Mesendoderm (in vitro differentiated cells): ENCODE measurements around the gene ILDR2.

Experiments
- DNase-seq: peaks from one replicate; pipeline ENCODE4 v3.0.0; 2013
- H2AK5ac ChIP-seq: 2 replicates; pipeline ENCODE4 v1.6.1; 2013; ENCODE audit warnings: low read length, inconsistent platforms
- H2BK120ac ChIP-seq: 2 replicates; pipeline ENCODE4 v1.6.1; 2013; ENCODE audit warnings: low read depth, mild to moderate bottlenecking, low read length, moderate library complexity, mixed read lengths
- H2BK15ac ChIP-seq: replicated peaks from 2 replicates; pipeline ENCODE4 v1.6.1; 2013; ENCODE audit warnings: low read depth, mild to moderate bottlenecking, moderate library complexity
- H2BK5ac ChIP-seq: 2 replicates; pipeline ENCODE4 v1.6.1; 2013; ENCODE audit warnings: low read length, inconsistent platforms
- H3K18ac ChIP-seq: 2 replicates; pipeline ENCODE4 v1.6.1; 2013; ENCODE audit warnings: mild to moderate bottlenecking, low read length, mixed read lengths
- H3K23ac ChIP-seq: one replicate; pipeline ENCODE4 v1.6.1; 2013; ENCODE audit warnings: low read length
- H3K27ac ChIP-seq: 2 replicates; pipeline ENCODE4 v1.5.1; 2013; ENCODE audit warnings: low read depth, mild to moderate bottlenecking, inconsistent platforms, low read length, moderate library complexity
- H3K27me3 ChIP-seq: 2 replicates; pipeline ENCODE4 v1.6.1; 2013; ENCODE audit warnings: low read length, control low read depth, mild to moderate bottlenecking, inconsistent platforms; ENCODE audit not compliant: insufficient read depth, poor library complexity
- H3K36me3 ChIP-seq: 2 replicates; pipeline ENCODE4 v1.6.1; 2013; ENCODE audit warnings: low read length, inconsistent platforms; ENCODE audit not compliant: control insufficient read depth, insufficient read depth
- H3K4ac ChIP-seq: one replicate; pipeline ENCODE4 v1.6.1; 2013; ENCODE audit warnings: low read depth, mild to moderate bottlenecking, low read length, moderate library complexity
- H3K4me1 ChIP-seq: 2 replicates; pipeline ENCODE4 v1.6.1; 2013; ENCODE audit warnings: low read depth, low read length, inconsistent platforms; ENCODE audit not compliant: control insufficient read depth
- H3K4me2 ChIP-seq: 2 replicates; pipeline ENCODE4 v1.6.1; 2013; ENCODE audit warnings: low read length
- H3K4me3 ChIP-seq: 2 replicates; pipeline ENCODE4 v1.5.1; 2013; ENCODE audit warnings: mild to moderate bottlenecking, low read length
- H3K56ac ChIP-seq: one replicate; pipeline ENCODE4 v1.6.1; 2013; ENCODE audit warnings: low read length
- H3K79me1 ChIP-seq: 2 replicates; pipeline ENCODE4 v1.6.1; 2013; ENCODE audit warnings: low read length, inconsistent platforms
- H3K79me2 ChIP-seq: 2 replicates; pipeline ENCODE4 v1.6.1; 2013; ENCODE audit warnings: mild to moderate bottlenecking, low read length; ENCODE audit not compliant: control insufficient read depth, insufficient read depth
- H3K9ac ChIP-seq: 2 replicates; pipeline ENCODE4 v1.6.1; 2013; ENCODE audit warnings: low read length, inconsistent platforms
- H4K5ac ChIP-seq: one replicate; pipeline ENCODE4 v1.6.1; 2013; ENCODE audit warnings: low read length
- H4K8ac ChIP-seq: one replicate; pipeline ENCODE4 v1.6.1; 2013; ENCODE audit warnings: low read depth, mild to moderate bottlenecking, control low read depth, low read length, moderate library complexity
- WGBS: extraction: QIAGEN DNeasy Blood & Tissue Kit; methylation state at CpG from one replicate; pipeline ENCODE4 v1.1.7; 2013; ENCODE audit warnings: low lambda C conversion rate, missing lambda C conversion rate; ENCODE audit not compliant: insufficient coverage; ENCODE audit errors: extremely low coverage; 5-methylcytosine and 5-hydroxymethylcytosine counted together

Gene ILDR2

GRCh38 chr1:166910396-166910994, 64.8 kb downstream of the ILDR2 start:
- Histone ChIP-seq H4K5ac (no peak overlapping the region), H3K4ac (no peak overlapping the region), H3K18ac (no peak overlapping the region), H3K4me3 (no peak overlapping the region), H3K27me3 (no peaks in the 10 kb centered on the region), H3K9ac (no peak overlapping the region), H2AK5ac (no peak overlapping the region), H3K79me1 (no peaks in the 10 kb centered on the region), H2BK5ac (no peak overlapping the region), H3K23ac (no peak overlapping the region), H3K56ac (no peak overlapping the region), H3K79me2 (no peaks in the 10 kb centered on the region), H3K27ac (no peak overlapping the region), H2BK120ac (no peak overlapping the region), H3K36me3 (no peaks in the 10 kb centered on the region), H2BK15ac (no peak overlapping the region), H3K4me1 (no peaks in the 10 kb centered on the region), H3K4me2 (no peak overlapping the region), H4K8ac (no peak overlapping the region)
- DNase-seq: peak; percentile 96
- no CpG with 5 or more reads among the region's 1 CpG for WGBS

GRCh38 chr1:166908942-166909341, 66.4 kb downstream of the ILDR2 start:
- Histone ChIP-seq H3K4me3 (no peak overlapping the region), H3K4me1 (no peaks in the 10 kb centered on the region), H3K79me1 (no peaks in the 10 kb centered on the region), H3K27ac (no peak overlapping the region), H4K5ac (no peak overlapping the region), H4K8ac (no peak overlapping the region), H3K56ac (no peak overlapping the region), H2BK120ac (no peak overlapping the region), H3K27me3 (no peaks in the 10 kb centered on the region), H3K4ac (no peak overlapping the region), H3K23ac (no peak overlapping the region), H3K9ac (no peak overlapping the region), H2BK15ac (no peak overlapping the region), H3K4me2 (no peak overlapping the region), H2AK5ac (no peak overlapping the region), H3K18ac (no peak overlapping the region), H2BK5ac (no peak overlapping the region), H3K79me2 (no peaks in the 10 kb centered on the region), H3K36me3 (no peaks in the 10 kb centered on the region)
- DNase-seq: no peak
- WGBS: no CpG with 5 or more reads among the region's 1 CpG

GRCh38 chr1:166907763-166908162, 67.6 kb downstream of the ILDR2 start:
- H4K8ac ChIP-seq: no peak overlapping the region
- H3K27me3 ChIP-seq: no peaks in the 10 kb centered on the region
- H3K18ac ChIP-seq: no peak overlapping the region
- H3K9ac ChIP-seq: no peak overlapping the region
- no peak overlapping the region for H2AK5ac ChIP-seq
- H3K4ac ChIP-seq: no peak overlapping the region
- H3K56ac ChIP-seq: no peak overlapping the region
- no peak overlapping the region for H3K4me3 ChIP-seq
- H3K79me2 ChIP-seq: no peaks in the 10 kb centered on the region
- no peak overlapping the region for H3K23ac ChIP-seq
- H3K4me1 ChIP-seq: no peaks in the 10 kb centered on the region
- H3K27ac ChIP-seq: no peak overlapping the region
- DNase-seq: no peak
- H2BK120ac ChIP-seq: no peak overlapping the region
- no peak overlapping the region for H2BK5ac ChIP-seq
- no peak overlapping the region for H3K4me2 ChIP-seq
- H2BK15ac ChIP-seq: no peak overlapping the region
- WGBS: no CpG with 5 or more reads among the region's 3 CpGs
- H3K36me3 ChIP-seq: no peaks in the 10 kb centered on the region
- H4K5ac ChIP-seq: no peak overlapping the region
- H3K79me1 ChIP-seq: no peaks in the 10 kb centered on the region

GRCh38 chr1:166907051-166907450, 68.3 kb downstream of the ILDR2 start:
- Histone ChIP-seq H2AK5ac (no peak overlapping the region), H3K4me3 (no peak overlapping the region), H3K18ac (no peak overlapping the region), H2BK120ac (no peak overlapping the region), H3K36me3 (no peaks in the 10 kb centered on the region), H4K5ac (no peak overlapping the region), H3K79me2 (no peaks in the 10 kb centered on the region), H4K8ac (no peak overlapping the region), H3K9ac (no peak overlapping the region), H3K27me3 (no peaks in the 10 kb centered on the region), H3K4ac (no peak overlapping the region), H3K4me2 (no peak overlapping the region), H2BK15ac (no peak overlapping the region), H3K56ac (no peak overlapping the region), H3K23ac (no peak overlapping the region), H2BK5ac (no peak overlapping the region), H3K79me1 (no peaks in the 10 kb centered on the region), H3K4me1 (no peaks in the 10 kb centered on the region), H3K27ac (no peak overlapping the region)
- DNase-seq: no peak
- WGBS: no CpG with 5 or more reads among the region's 4 CpGs

GRCh38 chr1:166906647-166907046, 68.7 kb downstream of the ILDR2 start:
- no peak overlapping the region for H4K5ac ChIP-seq
- no peak overlapping the region for H2BK120ac ChIP-seq
- no peak overlapping the region for H3K4me2 ChIP-seq
- H3K4me3 ChIP-seq: no peak overlapping the region
- DNase-seq: no peak
- no peak overlapping the region for H3K4ac ChIP-seq
- H3K79me2 ChIP-seq: no peaks in the 10 kb centered on the region
- no peaks in the 10 kb centered on the region for H3K79me1 ChIP-seq
- no peak overlapping the region for H3K18ac ChIP-seq
- no peak overlapping the region for H2BK15ac ChIP-seq
- no peak overlapping the region for H2AK5ac ChIP-seq
- no peak overlapping the region for H4K8ac ChIP-seq
- H3K56ac ChIP-seq: no peak overlapping the region
- H3K27me3 ChIP-seq: no peaks in the 10 kb centered on the region
- no peak overlapping the region for H3K9ac ChIP-seq
- no peak overlapping the region for H3K27ac ChIP-seq
- no peaks in the 10 kb centered on the region for H3K4me1 ChIP-seq
- H3K23ac ChIP-seq: peak overlapping the region; percentile 70
- no peaks in the 10 kb centered on the region for H3K36me3 ChIP-seq
- WGBS: no CpG with 5 or more reads among the region's 3 CpGs
- H2BK5ac ChIP-seq: no peak overlapping the region

GRCh38 chr1:166905900-166906299, 69.4 kb downstream of the ILDR2 start:
- Histone ChIP-seq H3K27ac (no peak overlapping the region), H3K18ac (no peak overlapping the region)
- no CpG with 5 or more reads among the region's 3 CpGs for WGBS

More at GRCh38 chr1:166905900-166906299, 69.4 kb downstream of the ILDR2 start:
- no peak overlapping the region for H4K8ac ChIP-seq
- H2BK15ac ChIP-seq: no peak overlapping the region
- H2BK120ac ChIP-seq: no peak overlapping the region
- H3K4me1 ChIP-seq: peaks cover 4% of the 10 kb centered on the region
- no peak overlapping the region for H2AK5ac ChIP-seq
- no peak overlapping the region for H2BK5ac ChIP-seq
- H3K9ac ChIP-seq: no peak overlapping the region
- H3K79me2 ChIP-seq: no peaks in the 10 kb centered on the region
- H3K4ac ChIP-seq: no peak overlapping the region
- H3K56ac ChIP-seq: no peak overlapping the region
- H3K79me1 ChIP-seq: no peaks in the 10 kb centered on the region
- no peaks in the 10 kb centered on the region for H3K27me3 ChIP-seq
- no peak overlapping the region for H4K5ac ChIP-seq
- DNase-seq: no peak
- no peak overlapping the region for H3K4me2 ChIP-seq
- H3K36me3 ChIP-seq: no peaks in the 10 kb centered on the region
- no peak overlapping the region for H3K4me3 ChIP-seq
- no peak overlapping the region for H3K23ac ChIP-seq
